GM12864 (cell line): ENCODE measurements around the gene LZTR1.
"Not testable (repeated sequence)": the region's sequence is repeated elsewhere in the genome, so short reads cannot be mapped to it uniquely, and the experiment has no call there.

Experiments used
- DNase-seq: peaks from one replicate; pipeline ENCODE4 v3.0.0-alpha.2; 2011; ENCODE audit warnings: low read depth
- H3K4me3 ChIP-seq: 2 replicates; pipeline ENCODE4 v1.5.1; 2011; ENCODE audit warnings: mild to moderate bottlenecking, low read depth, low read length, control low read depth
- TF ChIP-seq, protein P1 (sequence below): IDR thresholded peaks from 2 replicates; pipeline ENCODE4 v1.5.1; 2011; ENCODE audit warnings: low read depth, mild to moderate bottlenecking, moderate library complexity, low read length, control low read depth, inconsistent platforms; ENCODE audit errors: missing control alignments

The LZTR1 gene

DNA sequence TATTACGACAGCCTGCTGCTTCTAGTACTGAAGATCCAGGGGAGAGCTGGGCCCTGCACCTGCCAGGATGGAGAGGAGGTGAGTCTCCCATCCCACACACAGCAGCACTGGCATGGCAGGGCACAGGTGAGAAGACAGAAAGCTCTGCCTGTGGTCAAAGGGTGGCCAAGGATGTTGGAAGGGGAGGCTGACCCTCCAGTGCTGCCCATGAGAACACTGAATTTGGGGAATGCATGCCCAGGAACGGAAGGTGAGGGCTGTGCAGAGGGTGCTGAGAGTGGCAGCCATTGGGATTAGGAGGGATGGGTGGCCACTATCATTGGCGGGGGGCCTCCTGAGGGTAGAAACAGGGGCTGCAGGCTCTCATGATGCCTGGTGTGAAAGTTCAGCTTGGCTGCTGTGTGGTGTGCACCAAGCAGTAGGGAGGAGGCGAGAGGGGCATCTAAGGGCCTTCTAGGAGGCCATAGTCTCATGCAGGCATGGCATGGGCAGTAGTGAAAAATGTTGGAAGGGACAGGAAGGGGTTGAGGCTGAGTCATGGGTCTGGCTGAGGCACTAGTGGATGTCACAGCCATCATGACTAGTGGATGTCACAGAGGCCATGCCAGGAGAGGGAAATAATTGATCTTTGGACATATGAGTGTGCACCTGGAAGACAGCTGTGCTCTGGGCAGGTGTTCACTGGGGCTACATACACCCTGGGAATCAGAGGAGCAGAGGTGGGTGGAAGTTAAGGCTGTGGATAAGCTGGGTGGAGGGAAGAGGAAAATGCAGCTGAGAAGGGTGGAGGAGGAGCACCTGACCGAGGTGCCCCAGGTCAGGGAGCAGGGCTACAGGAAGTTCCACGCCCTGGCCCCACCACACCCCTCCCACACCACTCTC, 61.1 kb downstream of the LZTR1 start:
- TF ChIP-seq, protein P1, sequence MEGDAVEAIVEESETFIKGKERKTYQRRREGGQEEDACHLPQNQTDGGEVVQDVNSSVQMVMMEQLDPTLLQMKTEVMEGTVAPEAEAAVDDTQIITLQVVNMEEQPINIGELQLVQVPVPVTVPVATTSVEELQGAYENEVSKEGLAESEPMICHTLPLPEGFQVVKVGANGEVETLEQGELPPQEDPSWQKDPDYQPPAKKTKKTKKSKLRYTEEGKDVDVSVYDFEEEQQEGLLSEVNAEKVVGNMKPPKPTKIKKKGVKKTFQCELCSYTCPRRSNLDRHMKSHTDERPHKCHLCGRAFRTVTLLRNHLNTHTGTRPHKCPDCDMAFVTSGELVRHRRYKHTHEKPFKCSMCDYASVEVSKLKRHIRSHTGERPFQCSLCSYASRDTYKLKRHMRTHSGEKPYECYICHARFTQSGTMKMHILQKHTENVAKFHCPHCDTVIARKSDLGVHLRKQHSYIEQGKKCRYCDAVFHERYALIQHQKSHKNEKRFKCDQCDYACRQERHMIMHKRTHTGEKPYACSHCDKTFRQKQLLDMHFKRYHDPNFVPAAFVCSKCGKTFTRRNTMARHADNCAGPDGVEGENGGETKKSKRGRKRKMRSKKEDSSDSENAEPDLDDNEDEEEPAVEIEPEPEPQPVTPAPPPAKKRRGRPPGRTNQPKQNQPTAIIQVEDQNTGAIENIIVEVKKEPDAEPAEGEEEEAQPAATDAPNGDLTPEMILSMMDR = no peak
- no peak overlapping the region for H3K4me3 ChIP-seq

DNA sequence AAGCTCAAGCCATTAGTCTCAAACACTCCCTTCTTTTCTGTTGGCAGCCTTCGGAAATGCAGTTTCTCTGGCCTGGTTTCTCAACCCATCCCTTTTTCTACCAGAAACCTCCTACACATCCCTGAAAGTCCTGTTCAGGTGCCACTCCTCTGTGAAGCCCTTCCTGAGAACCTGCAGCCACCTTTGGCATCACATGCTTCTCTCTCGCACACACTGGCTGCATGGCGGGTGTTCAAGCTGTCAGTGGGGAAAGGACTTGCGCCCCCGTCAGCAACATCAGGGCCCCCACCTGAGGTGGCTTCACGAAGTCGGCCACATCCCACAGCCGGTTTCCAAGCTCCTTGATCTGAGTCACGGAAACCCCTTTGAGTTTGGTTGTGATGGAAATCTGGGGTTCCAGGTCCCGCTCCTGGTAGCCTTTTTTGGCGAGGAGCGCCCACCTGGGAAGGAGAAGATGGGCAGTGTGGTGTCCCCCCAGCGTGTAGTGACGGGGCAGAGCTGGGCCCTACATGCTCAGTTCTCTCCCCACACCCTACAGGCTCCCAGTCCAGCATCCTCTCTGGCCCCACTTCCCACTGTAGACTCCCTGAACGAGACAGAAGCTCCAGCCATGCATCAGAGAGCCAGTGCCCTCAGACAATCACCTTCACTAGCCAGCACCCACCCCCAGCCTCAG, 61.9 kb downstream of the LZTR1 start:
- DNase-seq = no peak
- TF ChIP-seq, protein P1 = no peak
- no peak overlapping the region for H3K4me3 ChIP-seq

More for the DNA sequence above, 61.1 kb downstream of the LZTR1 start:
- no peak for DNase-seq

DNA sequence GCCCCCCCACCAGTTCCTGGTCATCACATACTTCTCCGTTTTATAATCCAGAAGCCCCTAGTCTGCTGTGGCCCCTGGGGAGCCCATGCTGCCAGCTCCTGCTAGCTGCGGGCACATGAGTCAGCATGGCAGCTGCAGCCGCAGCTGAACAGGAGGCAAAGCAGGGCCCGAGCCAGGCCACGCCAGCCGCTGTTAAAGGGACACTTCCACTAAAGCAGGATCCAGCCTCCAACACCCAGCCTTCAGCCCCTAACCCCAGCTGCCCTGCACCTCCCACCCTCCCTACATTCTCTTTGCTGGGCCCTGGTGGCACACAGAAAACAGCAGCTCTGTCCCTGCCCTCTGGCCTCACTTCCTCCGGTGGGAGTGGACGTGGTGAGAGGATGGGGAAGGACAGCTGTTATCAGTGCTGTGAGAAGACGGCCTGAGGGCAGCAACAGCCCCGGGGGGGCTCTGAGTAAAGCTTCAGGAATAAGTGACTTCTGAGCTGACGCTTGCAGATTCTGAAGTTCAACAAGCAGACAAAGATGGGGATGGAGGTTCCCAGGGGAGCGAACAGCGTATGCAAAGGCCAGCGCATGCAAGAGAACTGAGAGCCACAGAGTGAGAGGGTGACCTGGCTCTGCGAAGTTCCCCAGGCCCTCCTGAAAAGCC, 63.0 kb downstream of the LZTR1 start:
- no peak overlapping the region for H3K4me3 ChIP-seq
- TF ChIP-seq, protein P1 = no peak
- no peak for DNase-seq

DNA sequence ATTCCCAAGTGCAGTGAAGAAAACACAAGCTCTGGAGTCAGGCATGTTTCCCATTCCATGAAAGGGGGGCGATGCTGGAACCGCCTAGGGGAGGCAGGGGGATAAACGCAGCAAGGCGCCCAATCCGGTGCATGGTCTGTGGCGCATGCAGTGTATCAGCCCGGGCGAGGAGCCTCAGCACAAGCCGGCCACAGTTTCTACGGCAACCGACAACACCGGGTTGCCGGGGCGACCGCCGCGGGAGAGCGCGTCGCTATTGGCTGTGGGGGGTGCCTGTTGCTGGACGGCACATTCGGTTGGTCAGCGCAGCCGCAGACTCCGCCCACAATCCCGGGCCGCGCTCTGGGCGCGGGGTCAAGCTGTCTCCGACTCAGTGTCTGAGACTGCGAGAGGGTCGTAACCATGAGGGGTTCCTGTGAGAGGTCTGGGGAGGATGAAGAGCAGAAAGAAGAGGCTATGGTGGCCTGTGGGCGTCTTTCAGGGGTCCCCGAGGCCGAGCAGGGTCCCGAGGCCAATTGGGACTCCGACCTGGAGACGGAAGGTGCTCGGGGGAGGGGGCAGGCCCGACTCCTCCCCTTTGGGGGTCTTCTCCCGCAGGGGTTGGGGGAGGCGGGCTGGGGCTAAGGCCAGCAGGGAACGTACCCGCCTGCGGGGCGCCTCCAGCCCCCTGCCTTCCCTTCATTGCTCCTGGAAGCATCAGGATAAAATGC, 63.6 kb downstream of the LZTR1 start, which contains the start of gene LRRC74B:
LRRC74B (plus strand) TSS at position 362 of the 710 bp plus-strand sequence; CDS start at position 403, 41 bp downstream.
- TF ChIP-seq, protein P1 = no peak

DNA sequence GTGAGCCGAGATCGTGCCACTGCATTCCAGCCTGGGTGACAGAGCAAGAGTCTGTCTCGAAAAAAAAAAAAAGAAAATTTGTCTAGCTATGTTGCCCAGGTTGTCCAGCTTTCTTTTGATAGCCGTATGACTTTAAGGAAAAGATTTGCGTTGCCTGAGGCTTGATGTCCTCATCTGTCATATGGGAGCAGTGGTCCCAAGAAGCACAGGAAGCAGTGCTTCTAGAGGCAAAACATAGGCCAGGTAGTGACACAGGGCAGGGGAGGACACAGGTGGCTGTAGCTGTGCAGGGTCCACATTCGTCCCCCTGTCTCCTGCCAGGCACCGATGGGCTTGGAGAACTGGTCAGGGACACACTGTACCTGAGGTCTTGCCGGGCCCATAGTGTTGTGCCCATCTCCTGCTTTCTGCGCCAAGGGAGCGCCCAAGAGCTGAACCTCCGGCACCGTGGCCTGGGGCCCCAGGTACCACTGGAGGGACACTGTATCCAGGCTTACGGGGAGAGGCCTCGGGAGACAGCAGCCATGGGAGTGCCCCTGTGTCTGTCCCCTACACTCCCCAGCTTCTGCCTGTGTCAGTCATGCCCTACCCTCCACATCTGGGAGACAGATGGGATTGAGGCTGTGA, 65.1 kb downstream of the LZTR1 start:
- no peak for DNase-seq
- TF ChIP-seq, protein P1 = no peak
- H3K4me3 ChIP-seq = no peak overlapping the region

More for the DNA sequence above, 63.6 kb downstream of the LZTR1 start, which contains the start of gene LRRC74B:
- peak; percentile 16 for DNase-seq
- no peak within 1 kb of the TSS for H3K4me3 ChIP-seq

DNA sequence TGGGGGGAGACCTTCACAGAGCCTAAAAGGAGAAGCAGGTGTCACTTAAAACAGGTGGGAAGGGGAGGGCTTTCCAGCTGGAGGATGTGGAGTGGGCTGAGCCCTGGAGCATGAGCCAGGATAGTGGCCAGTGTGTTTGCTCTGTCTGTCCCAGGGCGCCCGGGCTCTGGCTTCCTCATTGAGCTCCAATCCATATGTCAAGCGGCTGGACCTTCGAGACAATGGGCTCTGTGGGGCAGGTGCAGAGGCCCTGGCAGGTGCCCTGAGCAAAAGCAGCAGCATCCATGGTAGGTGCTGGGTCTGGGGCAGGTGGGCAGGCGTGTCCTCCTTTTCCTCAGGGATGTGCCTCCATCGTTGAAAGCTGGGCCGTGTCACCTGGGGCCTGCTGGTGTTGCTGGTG, 65.6 kb downstream of the LZTR1 start:
- TF ChIP-seq, protein P1 = no peak
- DNase-seq = no peak
- no peak overlapping the region for H3K4me3 ChIP-seq

DNA sequence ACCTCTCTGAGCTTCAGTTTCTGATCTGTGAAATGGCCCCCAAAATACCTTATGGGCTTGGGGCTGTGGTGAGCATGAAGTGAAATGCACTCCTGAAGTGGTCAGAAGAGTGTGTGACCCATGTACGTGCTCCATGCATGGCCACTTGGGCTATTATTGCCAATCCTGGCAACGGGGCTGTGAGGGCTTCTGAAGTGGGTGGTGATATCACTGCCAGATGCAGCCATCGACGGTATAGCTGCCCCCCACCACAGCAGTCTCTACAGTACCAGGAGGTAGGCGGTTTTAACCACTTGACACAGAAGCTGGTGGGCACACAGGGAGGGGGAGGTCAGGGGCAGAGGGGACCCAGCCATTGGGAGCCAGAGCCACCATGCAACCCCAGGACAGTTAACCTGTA, 66.4 kb downstream of the LZTR1 start:
- H3K4me3 ChIP-seq, DNase-seq: not testable (repeated sequence)
